HG03342 (cell line): ENCODE data around the gene IFNA21.
A peak's percentile ranks its signal among the peaks of the same experiment; 100 is the strongest.
"Not testable (repeated sequence)": the region's sequence is repeated elsewhere in the genome, so short reads cannot be mapped to it uniquely, and the experiment has no call there.

Source experiments
- ATAC-seq: cut with Tn5 transposase; IDR thresholded peaks from one replicate; pipeline ENCODE4 v1.9.1; 2021; ENCODE audit warnings: mild to moderate bottlenecking, moderate library complexity; ENCODE audit not compliant: unreplicated experiment

Gene IFNA21

DNA sequence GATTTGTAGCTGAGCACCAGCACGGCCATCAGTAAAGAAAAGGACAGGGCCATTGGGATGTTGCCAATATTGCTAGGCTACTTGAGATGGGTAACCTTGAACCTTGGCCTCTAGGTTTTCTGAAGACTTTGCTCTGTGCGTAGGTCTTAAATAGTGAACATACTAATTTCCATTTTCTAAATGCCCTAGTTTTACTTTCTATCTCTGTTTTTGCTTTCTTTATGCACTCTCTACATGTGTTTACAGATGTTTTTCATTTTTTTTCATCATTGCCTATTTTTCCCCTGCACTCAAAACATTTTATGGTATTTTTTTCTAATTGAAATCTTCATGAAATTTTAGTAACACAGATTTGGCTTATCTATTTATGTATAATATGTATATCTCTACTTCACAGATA lies at the start of gene IFNA21:
Gene IFNA21, minus strand, starts transcription at position 101 of the 400 bp plus-strand sequence. Its CDS starts 48 bp downstream, at position 53.
- ATAC-seq, result not testable (repeated sequence)

DNA sequence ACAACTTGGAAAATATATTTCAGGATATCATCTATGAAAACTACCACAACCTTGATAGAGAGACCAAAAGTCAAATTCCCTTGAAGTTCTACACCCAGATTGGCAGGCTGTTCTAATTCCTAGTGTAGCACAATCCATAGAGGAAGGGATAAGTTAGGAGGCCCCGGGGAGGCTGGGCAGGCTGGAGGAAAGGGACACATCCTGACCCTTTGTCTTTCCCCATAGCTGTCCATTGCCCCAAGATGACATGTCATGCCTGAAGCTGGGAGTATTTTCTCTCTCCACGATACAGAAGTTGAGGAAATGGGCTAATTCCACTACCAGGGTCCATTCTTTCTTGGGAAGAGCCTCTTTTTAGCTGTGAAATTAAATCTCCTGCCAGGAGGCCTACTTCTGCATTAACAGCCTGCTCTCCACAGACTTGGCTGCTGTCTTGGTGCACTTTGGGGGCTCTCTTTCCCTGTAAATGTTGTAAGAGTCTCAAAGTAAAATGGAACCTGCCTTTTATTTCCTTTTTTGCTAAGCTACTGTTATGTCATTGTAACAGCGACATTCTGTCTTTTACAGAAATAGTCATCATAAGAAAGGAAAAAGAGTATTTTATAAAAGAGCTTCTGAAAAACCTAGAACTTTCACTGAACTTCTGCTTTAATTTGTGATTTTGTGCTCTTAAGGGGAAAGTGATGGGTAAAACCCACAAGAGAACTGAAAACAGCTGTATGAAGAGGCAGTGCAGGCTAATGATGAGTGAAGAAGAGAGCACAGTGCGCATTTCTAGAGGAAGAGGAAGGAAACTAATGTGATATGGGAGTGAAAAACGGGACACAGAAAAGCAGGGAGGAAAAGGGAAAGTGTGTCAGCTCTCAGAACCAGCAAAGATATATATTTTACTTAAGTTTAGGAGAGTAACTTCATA lies 47.2 kb upstream of the IFNA21 start:
- peak; percentile 70 for ATAC-seq

GRCh38 chr9:21212160-21212559 lies 45.7 kb upstream of the IFNA21 start:
- not testable (repeated sequence) for ATAC-seq

- not testable (repeated sequence) for ATAC-seq
These were observed 44.3 kb upstream of the IFNA21 start for GRCh38 chr9:21210782-21211181.

GRCh38 chr9:21210311-21210710 lies 43.9 kb upstream of the IFNA21 start:
- ATAC-seq, result no peak

- not testable (repeated sequence) for ATAC-seq
These were observed 40.6 kb upstream of the IFNA21 start, which contains the start of gene IFNA10 for GRCh38 chr9:21207043-21207442. TSS of gene IFNA10 (minus strand) at chr9:21207143. CDS start at chr9:21207097, 46 bp downstream.

DNA sequence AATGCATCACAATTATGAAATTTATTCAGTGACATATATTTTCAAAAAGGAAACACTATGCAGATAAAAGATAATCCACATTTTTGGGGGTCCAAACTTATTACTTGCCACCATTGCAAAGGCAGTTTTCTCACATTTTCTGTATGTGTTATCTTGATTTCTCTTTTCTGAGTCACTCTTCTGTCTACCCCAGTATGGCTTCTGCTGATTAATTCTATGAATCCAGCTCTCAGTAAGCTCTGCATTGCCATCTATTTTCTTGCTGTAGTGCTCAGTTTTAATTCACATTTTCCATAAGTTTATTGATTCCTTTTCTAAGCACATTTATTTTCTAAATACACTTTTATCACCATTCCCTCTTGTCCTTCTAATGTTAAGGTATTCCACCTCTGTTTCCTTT lies 38.7 kb upstream of the IFNA21 start:
- no peak for ATAC-seq

DNA sequence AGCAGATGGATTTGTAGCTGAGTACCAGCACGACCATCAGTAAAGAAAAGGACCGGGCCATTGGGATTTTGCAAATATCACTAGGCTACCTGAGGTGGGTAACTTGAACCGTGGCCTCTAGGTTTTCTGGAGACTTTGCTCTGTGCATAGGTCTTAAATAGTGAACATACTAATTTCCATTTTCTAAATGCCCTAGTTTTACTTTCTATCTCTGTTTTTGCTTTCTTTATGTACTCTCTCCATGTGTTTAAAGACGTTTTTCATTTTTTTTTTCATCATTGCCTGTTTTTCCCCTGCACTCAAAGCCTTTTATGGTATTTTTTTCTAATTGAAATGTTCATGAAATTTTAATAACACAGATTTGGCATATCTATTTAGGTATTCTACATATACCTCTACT lies 35.6 kb upstream of the IFNA21 start, which contains the start of gene IFNA7:
Gene IFNA7, minus strand, starts transcription at position 101 of the 400 bp plus-strand sequence. Its CDS starts 40 bp downstream, at position 61.
- not testable (repeated sequence) for ATAC-seq

DNA sequence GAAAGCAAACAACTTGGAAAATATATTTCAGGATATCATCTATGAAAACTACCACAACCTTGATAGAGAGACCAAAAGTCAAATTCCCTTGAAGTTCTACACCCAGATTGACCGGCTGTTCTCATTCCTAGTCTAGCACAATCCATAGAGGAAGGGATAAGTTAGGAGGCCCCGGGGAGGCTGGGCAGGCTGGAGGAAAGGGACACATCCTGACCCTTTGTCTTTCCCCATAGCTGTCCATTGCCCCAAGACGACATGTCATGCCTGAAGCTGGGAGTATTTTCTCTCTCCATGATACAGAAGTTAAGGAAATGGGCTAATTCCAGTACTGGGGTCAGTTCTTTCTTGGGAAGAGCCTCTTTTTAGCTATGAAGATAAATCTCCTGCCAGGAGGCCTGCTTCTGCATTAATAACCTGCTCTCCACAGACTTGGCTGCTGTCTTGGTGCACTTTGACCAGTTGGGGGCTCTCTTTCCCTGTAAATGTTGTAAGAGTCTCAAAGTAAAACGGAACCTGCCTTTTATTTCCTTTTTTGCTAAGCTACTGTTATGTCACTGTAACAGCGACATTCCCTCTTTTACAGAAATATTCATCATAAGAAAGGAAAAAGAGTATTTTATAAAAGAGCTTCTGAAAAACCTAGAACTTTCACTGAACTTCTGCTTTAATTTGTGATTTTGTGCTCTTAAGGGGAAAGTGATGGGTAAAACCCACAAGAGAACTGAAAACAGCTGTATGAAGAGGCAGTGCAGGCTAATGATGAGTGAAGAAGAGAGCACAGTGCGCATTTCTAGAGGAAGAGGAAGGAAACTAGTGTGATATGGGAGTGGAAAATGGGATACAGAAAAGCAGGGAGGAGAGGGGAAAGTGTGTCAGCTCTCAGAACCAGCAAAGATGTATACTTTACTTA lies 28.7 kb upstream of the IFNA21 start:
- peak; percentile 96 for ATAC-seq

DNA sequence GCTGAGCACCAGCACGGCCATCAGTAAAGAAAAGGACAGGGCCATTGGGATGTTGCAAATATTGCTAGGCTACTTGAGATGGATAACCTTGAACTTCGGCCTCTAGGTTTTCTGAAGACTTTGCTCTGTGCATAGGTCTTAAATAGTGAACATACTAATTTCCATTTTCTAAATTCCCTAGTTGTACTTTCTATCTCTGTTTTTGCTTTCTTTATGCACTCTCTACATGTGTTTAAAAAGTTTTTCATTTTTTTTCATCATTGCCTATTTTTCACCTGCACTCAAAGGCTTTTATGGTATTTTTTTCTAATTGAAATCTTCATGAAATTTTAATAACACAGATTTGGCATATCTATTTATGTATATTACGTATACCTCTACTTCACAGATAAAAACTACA lies 21.0 kb upstream of the IFNA21 start, which contains the start of gene IFNA4:
Gene IFNA4, minus strand, starts transcription at position 101 of the 400 bp plus-strand sequence. Its CDS starts 56 bp downstream, at position 45.
- not testable (repeated sequence) for ATAC-seq

- ATAC-seq, result peak; percentile 95
These were observed 16.6 kb upstream of the IFNA21 start for GRCh38 chr9:21182810-21183736.

DNA sequence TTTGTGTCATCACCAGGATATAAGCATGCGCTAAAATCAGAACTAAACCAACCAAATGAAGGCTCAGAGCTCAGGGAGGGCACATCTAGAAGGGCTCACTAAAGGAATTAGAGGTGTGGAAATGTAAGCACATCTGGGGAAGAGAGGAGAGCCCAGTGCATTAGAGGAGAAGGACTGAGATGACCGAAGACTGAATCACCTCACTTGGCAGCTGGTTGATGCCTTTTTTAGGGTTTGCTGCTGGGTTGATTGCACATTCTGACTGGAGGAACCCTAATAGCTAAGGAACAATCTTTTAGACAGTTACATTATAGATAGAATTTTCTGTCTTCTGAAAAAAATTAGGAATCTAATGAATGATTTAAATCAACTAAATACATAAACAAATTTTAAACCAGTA lies 8.2 kb upstream of the IFNA21 start:
- no peak for ATAC-seq

DNA sequence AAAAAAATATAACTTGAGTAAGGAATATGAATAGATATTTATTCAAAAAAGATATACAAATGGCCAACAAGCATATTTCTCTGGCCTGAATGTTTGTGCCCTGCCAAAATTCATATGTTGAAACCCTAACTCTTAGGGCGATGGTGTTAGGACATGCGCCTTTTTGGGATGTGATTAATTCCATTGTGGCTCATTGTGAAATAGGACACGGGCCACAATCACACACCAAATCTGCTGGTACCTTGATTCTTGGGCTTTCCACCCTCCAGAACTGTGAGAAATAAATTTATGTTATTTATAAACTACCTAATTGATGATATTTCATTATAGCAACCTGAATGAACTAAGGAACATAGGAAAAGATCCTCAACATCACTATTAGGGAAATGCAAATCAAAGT lies 5.7 kb upstream of the IFNA21 start:
- no peak for ATAC-seq

DNA sequence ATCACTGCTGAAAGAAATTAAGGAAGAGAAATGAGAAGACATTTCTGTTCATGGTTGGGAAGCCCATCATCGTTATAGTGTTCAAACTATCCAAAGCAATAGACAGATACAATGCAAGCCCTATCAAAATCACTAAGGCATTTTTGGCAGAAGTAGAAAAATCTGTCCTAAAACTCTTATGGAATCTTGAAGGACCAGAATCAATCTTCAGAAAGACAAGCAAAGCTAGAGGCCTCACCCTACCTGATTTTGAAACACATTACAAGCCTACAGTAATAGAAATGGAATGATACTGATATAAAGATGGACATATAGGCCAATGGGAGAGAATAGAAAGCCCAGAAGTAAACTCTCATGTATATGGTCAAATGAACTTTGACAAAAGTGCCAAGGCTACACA lies 4.9 kb upstream of the IFNA21 start:
- ATAC-seq, result no peak

DNA sequence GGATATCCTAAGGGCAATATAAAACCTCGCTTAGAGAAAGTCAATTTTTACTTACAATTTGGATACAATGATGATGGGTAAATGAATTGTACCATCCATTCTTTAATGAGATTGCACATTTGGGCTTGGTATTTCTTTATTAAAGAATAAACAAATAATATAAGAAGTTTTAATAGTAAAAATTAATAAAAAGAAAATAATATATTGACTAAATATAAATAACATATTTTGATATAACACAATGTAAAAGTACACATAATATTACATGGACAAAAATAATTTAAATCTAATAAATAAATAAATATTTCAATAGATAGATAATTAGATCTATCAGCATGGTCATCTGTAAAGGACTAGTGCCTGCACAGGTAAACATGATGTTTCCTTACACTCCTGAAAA lies 944 bp downstream of the IFNA21 start:
- no peak for ATAC-seq

- ATAC-seq, result peak; percentile 95
These were observed 6.3 kb downstream of the IFNA21 start for GRCh38 chr9:21160178-21160577.

GRCh38 chr9:21155501-21155900 lies 11.0 kb downstream of the IFNA21 start:
- ATAC-seq, result no peak

- peak; percentile 78 for ATAC-seq
These were observed 12.3 kb downstream of the IFNA21 start for GRCh38 chr9:21154018-21154608.

DNA sequence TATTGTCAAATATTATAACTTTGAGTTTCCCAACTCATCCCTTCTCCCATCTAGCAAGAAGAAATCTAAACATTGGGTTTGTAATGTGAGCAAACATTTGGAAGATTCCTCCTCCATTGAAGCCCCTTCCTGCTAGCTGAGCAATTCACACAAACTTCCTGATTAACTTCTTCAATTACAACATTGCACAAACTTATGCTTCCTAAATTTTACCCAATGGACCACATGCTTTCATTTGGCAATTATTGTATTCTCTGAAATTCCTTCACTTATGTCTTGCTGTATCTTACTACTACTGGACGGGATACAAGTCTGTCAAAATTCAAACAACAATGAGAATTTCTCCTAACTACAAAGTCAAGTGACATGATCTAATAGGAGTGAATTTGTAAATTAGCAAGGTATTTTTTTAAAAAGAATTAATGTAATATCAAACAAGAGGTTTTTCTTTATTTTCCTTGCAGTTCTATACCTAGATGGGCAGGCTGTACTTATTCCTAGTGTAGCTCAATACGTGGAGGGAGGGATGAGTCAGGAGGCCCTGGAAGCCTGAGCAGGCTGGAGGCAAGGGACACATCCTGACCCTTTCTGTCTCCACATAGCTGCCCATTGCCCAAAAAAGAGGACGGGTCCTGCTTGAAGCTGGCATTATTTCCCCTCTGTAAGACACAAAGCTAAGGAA lies 13.0 kb downstream of the IFNA21 start:
- peak; percentile 21 for ATAC-seq
